Naive thymus-derived CD4-positive, alpha-beta T cell (primary cell): ENCODE results near the gene ADGRF4. TPM values are rescaled to one million over a fixed set of nuclear protein-coding genes. Genes with fewer than 3 reads are reported as not detected.

Experiments used
- ATAC-seq: fragments of 150-1000 bp; cut with Tn5 transposase; 2 replicates; pipeline ENCODE4 v1.10.0; 2021; ENCODE audit warnings: mild to moderate bottlenecking, moderate library complexity
- CTCF ChIA-PET: fragments of 350-600 bp; sonication (Branson Sonifier 250); formaldehyde crosslinking; loops from one replicate; lab custom pipeline; 2021; ENCODE audit warnings: antibody characterized with exemption; lab: Charles Lee
- POLR2A ChIA-PET: fragments of 350-600 bp; sonication (Branson Sonifier 250); formaldehyde crosslinking; loops from one replicate; lab custom pipeline; 2021; ENCODE audit warnings: antibody characterized with exemption, inconsistent platforms; lab: Charles Lee
- DNase-seq, 9 donors: peaks; one replicate each; pipeline versions ENCODE4 v3.0.0 to v3.0.0-alpha.2; 2020 to 2022; ENCODE audit warnings: mixed read lengths in 1 of 9
- H3K27ac ChIP-seq: one replicate; pipeline ENCODE4 v1.7.0; 2013; ENCODE audit warnings: mild to moderate bottlenecking, low read depth, low read length, moderate library complexity
- H3K27me3 ChIP-seq, 2 donors: one replicate each; pipeline ENCODE4 v1.7.0; 2013; ENCODE audit warnings: low read length in 2 of 2, mild to moderate bottlenecking in 2 of 2, moderate library complexity in 2 of 2; ENCODE audit not compliant: control insufficient read depth in 2 of 2, insufficient read depth in 2 of 2
- H3K36me3 ChIP-seq, 3 experiments: 1 replicate in 2 of 3; 2 replicates in 1 of 3; pipeline ENCODE4 v1.7.0; 2013; ENCODE audit warnings: low read length in 3 of 3, mild to moderate bottlenecking in 3 of 3, moderate library complexity in 1 of 3; ENCODE audit not compliant: insufficient read depth in 3 of 3, control insufficient read depth in 2 of 3
- H3K4me1 ChIP-seq, 2 donors: one replicate each; pipeline ENCODE4 v1.7.0; 2013; ENCODE audit warnings: low read length in 2 of 2, mild to moderate bottlenecking in 2 of 2, moderate library complexity in 1 of 2; ENCODE audit not compliant: control insufficient read depth in 2 of 2, insufficient read depth in 2 of 2
- H3K4me3 ChIP-seq: 2 replicates; pipeline ENCODE4 v1.7.0; 2013; ENCODE audit warnings: mild to moderate bottlenecking, low read length
- H3K9me3 ChIP-seq, 3 experiments: 1 replicate in 2 of 3; 2 replicates in 1 of 3; pipeline ENCODE4 v1.7.0; 2013; ENCODE audit warnings: low read length in 3 of 3; ENCODE audit not compliant: control insufficient read depth in 2 of 3
- H3K27ac Mint-ChIP-seq, 9 donors: one replicate each; pipeline ENCODE4 v1.8.0; 2020 to 2022; ENCODE audit warnings: mixed read lengths in 9 of 9, mild to moderate bottlenecking in 8 of 9, moderate library complexity in 5 of 9, inconsistent platforms in 2 of 9
- H3K27me3 Mint-ChIP-seq, 5 donors: one replicate each; pipeline ENCODE4 v1.8.0; 2021 to 2022; ENCODE audit warnings: mixed read lengths in 5 of 5, mild to moderate bottlenecking in 1 of 5
- H3K36me3 Mint-ChIP-seq, 5 donors: one replicate each; pipeline ENCODE4 v1.8.0; 2020 to 2022; ENCODE audit warnings: mixed read lengths in 5 of 5, mild to moderate bottlenecking in 3 of 5, inconsistent platforms in 1 of 5
- H3K4me1 Mint-ChIP-seq, 7 donors: one replicate each; pipeline ENCODE4 v1.8.0; 2020 to 2022; ENCODE audit warnings: mixed read lengths in 7 of 7, mild to moderate bottlenecking in 3 of 7, inconsistent platforms in 1 of 7
- H3K4me3 Mint-ChIP-seq, 10 donors: one replicate each; pipeline ENCODE4 v1.8.0; 2020 to 2022; ENCODE audit warnings: mild to moderate bottlenecking in 10 of 10, mixed read lengths in 10 of 10, moderate library complexity in 6 of 10, inconsistent platforms in 2 of 10
- H3K9me3 Mint-ChIP-seq, 11 donors: one replicate each; pipeline ENCODE4 v1.8.0; 2020 to 2022; ENCODE audit warnings: mixed read lengths in 11 of 11, mild to moderate bottlenecking in 4 of 11, inconsistent platforms in 1 of 11, moderate library complexity in 1 of 11
- intact Hi-C, 2 donors: fragments of 100-400 bp; cut with micrococcal nuclease; formaldehyde crosslinking; loops; one replicate each; pipeline ENCODE4 v1.15.1; 2023
- polyA plus RNA-seq, 2 donors: library from polyadenylated mRNA; unstranded; fragments of 300-500 nt; fragmentation: Illumina TruSeq; gene quantifications; one replicate each; pipeline ENCODE4 v1.2.3, GENCODE V29; 2021
- total RNA-seq, 6 experiments: library from RNA in 5 of 6; stranded (reverse) in 5 of 6; gene quantifications; 1 replicate in 5 of 6; 2 replicates in 1 of 6; pipeline ENCODE4 v1.2.3 and lab custom pipeline; 2021 to 2026

Gene ADGRF4
- total and polyA plus RNA-seq, 7 experiments from 2014 or later, result not detected

- Histone ChIP-seq H3K36me3 (no peaks in the 10 kb centered on the region), H3K9me3 (no peaks in the 10 kb centered on the region), H3K4me3 (no peak overlapping the region), H3K4me1 (peaks cover 0 to 4% of the 10 kb centered on the region in 2 donors), H3K27me3 (peaks cover 0 to 4% of the 10 kb centered on the region in 2 donors), H3K27ac (no peak overlapping the region)
- intact Hi-C loops, result no loop called here
- no peak overlapping the region for H3K27ac Mint-ChIP-seq
- POLR2A ChIA-PET, result no interaction called here
- H3K36me3 Mint-ChIP-seq, result no peaks in the 10 kb centered on the region
- no peak overlapping the region for H3K4me3 Mint-ChIP-seq
- CTCF ChIA-PET, result no interaction called here
- DNase-seq, result no peak
- H3K4me1 Mint-ChIP-seq, result peaks cover 0 to 5% (median 0%) of the 10 kb centered on the region in 7 donors
- peaks cover 0 to 2% (median 0%) of the 10 kb centered on the region in 11 donors for H3K9me3 Mint-ChIP-seq
- H3K27me3 Mint-ChIP-seq, result peaks cover 0 to 7% (median 0%) of the 10 kb centered on the region in 5 donors
- no peak for ATAC-seq
These were observed 30.6 kb downstream of the ADGRF4 start for GRCh38 chr6:47729019-47729418.

GRCh38 chr6:47729457-47729856 lies 31.1 kb downstream of the ADGRF4 start:
- Histone ChIP-seq H3K27ac (no peak overlapping the region), H3K4me1 (peaks cover 0 to 4% of the 10 kb centered on the region in 2 donors), H3K27me3 (peaks cover 0 to 4% of the 10 kb centered on the region in 2 donors), H3K36me3 (no peaks in the 10 kb centered on the region), H3K4me3 (no peak overlapping the region), H3K9me3 (no peaks in the 10 kb centered on the region)
- no peak for DNase-seq
- H3K27ac Mint-ChIP-seq, result no peak overlapping the region
- H3K36me3 Mint-ChIP-seq, result no peaks in the 10 kb centered on the region
- no peak overlapping the region for H3K4me3 Mint-ChIP-seq
- H3K27me3 Mint-ChIP-seq, result peaks cover 0 to 7% (median 0%) of the 10 kb centered on the region in 5 donors
- H3K9me3 Mint-ChIP-seq, result peaks cover 0 to 2% (median 0%) of the 10 kb centered on the region in 11 donors
- peaks cover 0 to 5% (median 0%) of the 10 kb centered on the region in 7 donors for H3K4me1 Mint-ChIP-seq
- no peak for ATAC-seq
- ChIA-PET POLR2A (no interaction called here), CTCF (no interaction called here)
- intact Hi-C loops, result no loop called here

GRCh38 chr6:47733879-47734558 lies 35.6 kb downstream of the ADGRF4 start:
- no peaks in the 10 kb centered on the region for H3K36me3 ChIP-seq
- Mint-ChIP-seq H3K9me3 (no peaks in the 10 kb centered on the region), H3K36me3 (no peaks in the 10 kb centered on the region), H3K4me3 (no peak overlapping the region), H3K4me1 (peaks cover 0 to 2% (median 0%) of the 10 kb centered on the region in 7 donors), H3K27ac (no peak overlapping the region), H3K27me3 (peaks cover 0 to 11% (median 4%) of the 10 kb centered on the region in 5 donors)
- no peak overlapping the region for H3K4me3 ChIP-seq
- no peaks in the 10 kb centered on the region for H3K9me3 ChIP-seq
- intact Hi-C loops, result loop anchor here (1.0 to 5.0 kb wide), 3 partner anchors 82 to 320 kb away; no protein-coding TSS in a partner anchor
- ATAC-seq (no peak), DNase-seq (peak in 3 of 9 donors; percentile 7 to 13 (median 7))
- H3K4me1 ChIP-seq, result peaks cover 0 to 4% of the 10 kb centered on the region in 2 donors
- H3K27ac ChIP-seq, result no peak overlapping the region
- ChIA-PET POLR2A (no interaction called here), CTCF (interaction anchor here (0.5 to 1.6 kb wide), 6 partner anchors 15 to 326 kb away, joined by 3 to 6 read pairs (median 3); no protein-coding TSS in a partner anchor)
- H3K27me3 ChIP-seq, result peaks cover 0 to 4% of the 10 kb centered on the region in 2 donors

GRCh38 chr6:47734831-47735481 lies 36.6 kb downstream of the ADGRF4 start:
- H3K27me3 ChIP-seq, result peaks cover 0 to 4% of the 10 kb centered on the region in 2 donors
- H3K4me3 ChIP-seq, result no peak overlapping the region
- POLR2A ChIA-PET, result no interaction called here
- ATAC-seq (no peak), DNase-seq (no peak)
- peaks cover 0 to 11% (median 4%) of the 10 kb centered on the region in 5 donors for H3K27me3 Mint-ChIP-seq
- intact Hi-C loops, result loop anchor here (1.0 to 5.0 kb wide), 3 partner anchors 83 to 321 kb away; no protein-coding TSS in a partner anchor
- no peak overlapping the region for H3K27ac ChIP-seq
- CTCF ChIA-PET, result interaction anchor here (0.6 to 1.6 kb wide), 4 partner anchors 45 to 327 kb away, joined by 3 to 6 read pairs (median 3); no protein-coding TSS in a partner anchor
- no peaks in the 10 kb centered on the region for H3K9me3 ChIP-seq
- H3K9me3 Mint-ChIP-seq, result no peaks in the 10 kb centered on the region
- no peaks in the 10 kb centered on the region for H3K4me1 ChIP-seq
- H3K4me1 Mint-ChIP-seq, result no peaks in the 10 kb centered on the region
- H3K27ac Mint-ChIP-seq, result no peak overlapping the region
- H3K36me3 ChIP-seq, result no peaks in the 10 kb centered on the region
- no peaks in the 10 kb centered on the region for H3K36me3 Mint-ChIP-seq
- no peak overlapping the region for H3K4me3 Mint-ChIP-seq

- peaks cover 0 to 4% of the 10 kb centered on the region in 2 donors for H3K27me3 ChIP-seq
- Mint-ChIP-seq H3K9me3 (no peaks in the 10 kb centered on the region), H3K36me3 (no peaks in the 10 kb centered on the region), H3K4me1 (no peaks in the 10 kb centered on the region), H3K27me3 (peaks cover 0 to 9% (median 4%) of the 10 kb centered on the region in 5 donors), H3K27ac (no peak overlapping the region), H3K4me3 (no peak overlapping the region)
- H3K9me3 ChIP-seq, result no peaks in the 10 kb centered on the region
- H3K27ac ChIP-seq, result no peak overlapping the region
- POLR2A ChIA-PET, result no interaction called here
- DNase-seq (no peak), ATAC-seq (no peak)
- H3K4me3 ChIP-seq, result no peak overlapping the region
- intact Hi-C loops, result no loop called here
- CTCF ChIA-PET, result no interaction called here
- no peaks in the 10 kb centered on the region for H3K36me3 ChIP-seq
- H3K4me1 ChIP-seq, result no peaks in the 10 kb centered on the region
These were observed 37.8 kb downstream of the ADGRF4 start for GRCh38 chr6:47736083-47736700.

GRCh38 chr6:47737406-47737805 lies 39.0 kb downstream of the ADGRF4 start:
- Histone ChIP-seq H3K27me3 (peaks cover 0 to 4% of the 10 kb centered on the region in 2 donors), H3K4me3 (no peak overlapping the region), H3K4me1 (no peaks in the 10 kb centered on the region), H3K27ac (no peak overlapping the region), H3K9me3 (no peaks in the 10 kb centered on the region), H3K36me3 (no peaks in the 10 kb centered on the region)
- Mint-ChIP-seq H3K4me3 (no peak overlapping the region), H3K27ac (no peak overlapping the region), H3K9me3 (no peaks in the 10 kb centered on the region), H3K36me3 (no peaks in the 10 kb centered on the region), H3K27me3 (peaks cover 0 to 9% (median 4%) of the 10 kb centered on the region in 5 donors), H3K4me1 (peaks cover 0 to 3% (median 0%) of the 10 kb centered on the region in 7 donors)
- intact Hi-C loops, result no loop called here
- DNase-seq (no peak), ATAC-seq (no peak)
- ChIA-PET CTCF (no interaction called here), POLR2A (no interaction called here)
